ENCODE results near the gene CDK15. TPM values are rescaled to one million over a fixed set of nuclear protein-coding genes. Genes with fewer than 3 reads are reported as not detected.

CDK15 gene
- total RNA-seq, 1 experiment from 2014 or later, result not detected

DNA sequence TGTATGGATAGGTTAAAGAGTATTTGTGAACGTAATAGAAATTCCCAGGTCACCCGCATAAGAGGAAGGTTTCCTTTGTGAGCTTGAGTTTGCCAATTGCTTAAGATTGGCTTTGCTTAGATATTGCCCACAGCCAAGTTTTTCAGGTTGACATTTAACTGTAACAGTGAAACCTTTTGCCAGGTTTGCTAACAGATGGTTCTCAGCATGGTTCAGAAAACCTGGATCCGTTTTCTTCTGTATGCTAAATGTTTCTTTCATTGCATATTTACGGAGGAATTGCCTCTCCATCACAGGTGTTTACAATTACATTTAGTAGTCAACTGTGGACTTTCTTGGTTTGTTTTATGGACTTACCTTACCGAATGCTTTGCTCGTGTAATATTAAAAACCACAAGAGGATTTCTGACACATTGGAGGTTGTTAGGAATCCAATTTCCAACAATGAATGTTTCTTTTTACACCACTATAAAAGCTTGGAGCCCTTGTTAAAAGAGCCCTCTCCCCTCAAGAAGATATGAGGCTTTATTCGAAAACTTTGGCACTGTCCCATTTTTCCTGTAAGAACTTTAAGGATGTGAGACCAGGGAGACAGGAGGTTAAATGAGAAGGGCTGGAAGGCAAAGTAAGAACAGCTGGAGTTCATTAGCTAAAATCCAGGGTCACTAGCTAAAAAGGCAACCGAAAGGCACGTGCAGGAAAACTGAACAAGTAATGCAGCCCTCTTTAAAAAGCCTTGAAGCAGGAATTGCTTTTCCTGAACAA lies 7.8 kb downstream of the CDK15 start:
- CTCF ChIA-PET, result no interaction called here
- H3K4me1 ChIP-seq (replicated peaks; ENCODE audit: insufficient read depth), result no peaks in the 10 kb centered on the region
- POLR2A ChIA-PET (ENCODE audit: unreplicated experiment), result no interaction called here
- H3F3A ChIP-seq (ENCODE audit: insufficient read depth, low read depth), result no peaks in the 10 kb centered on the region
- H3K9me3 ChIP-seq (ENCODE audit: insufficient read depth, low read depth), result no peaks in the 10 kb centered on the region; the same call in 1 of the 2 replicates
- H3K9me2 ChIP-seq (ENCODE audit: insufficient read depth), result no peaks in the 10 kb centered on the region
- no peaks in the 10 kb centered on the region for H4K20me1 ChIP-seq (ENCODE audit: insufficient read depth)
- intact Hi-C loops (cut with micrococcal nuclease; ENCODE audit: unreplicated experiment), result no loop called here
- no peaks in the 10 kb centered on the region for H3K79me2 ChIP-seq (ENCODE audit: low read depth)
- no TSS peak for BruUV-seq (replicated peaks)
- no peaks in the 10 kb centered on the region for H3K27me3 ChIP-seq (ENCODE audit: insufficient read depth, low read depth)
- no peaks in the 10 kb centered on the region for H3K36me3 ChIP-seq (ENCODE audit: low read depth)
- no peak overlapping the region for H3K4me3 ChIP-seq
- no peak overlapping the region for H2AFZ ChIP-seq
- DNase-seq, result no peak
- no peak overlapping the region for H3K4me2 ChIP-seq
- H3K27ac ChIP-seq, result no peak overlapping the region
- no peak for TF ChIP-seq EZH2 (IDR thresholded peaks at IDR 0.05; ENCODE audit: low read depth)
- TF ChIP-seq, protein P1, sequence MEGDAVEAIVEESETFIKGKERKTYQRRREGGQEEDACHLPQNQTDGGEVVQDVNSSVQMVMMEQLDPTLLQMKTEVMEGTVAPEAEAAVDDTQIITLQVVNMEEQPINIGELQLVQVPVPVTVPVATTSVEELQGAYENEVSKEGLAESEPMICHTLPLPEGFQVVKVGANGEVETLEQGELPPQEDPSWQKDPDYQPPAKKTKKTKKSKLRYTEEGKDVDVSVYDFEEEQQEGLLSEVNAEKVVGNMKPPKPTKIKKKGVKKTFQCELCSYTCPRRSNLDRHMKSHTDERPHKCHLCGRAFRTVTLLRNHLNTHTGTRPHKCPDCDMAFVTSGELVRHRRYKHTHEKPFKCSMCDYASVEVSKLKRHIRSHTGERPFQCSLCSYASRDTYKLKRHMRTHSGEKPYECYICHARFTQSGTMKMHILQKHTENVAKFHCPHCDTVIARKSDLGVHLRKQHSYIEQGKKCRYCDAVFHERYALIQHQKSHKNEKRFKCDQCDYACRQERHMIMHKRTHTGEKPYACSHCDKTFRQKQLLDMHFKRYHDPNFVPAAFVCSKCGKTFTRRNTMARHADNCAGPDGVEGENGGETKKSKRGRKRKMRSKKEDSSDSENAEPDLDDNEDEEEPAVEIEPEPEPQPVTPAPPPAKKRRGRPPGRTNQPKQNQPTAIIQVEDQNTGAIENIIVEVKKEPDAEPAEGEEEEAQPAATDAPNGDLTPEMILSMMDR (conservative IDR thresholded peaks at IDR 0.05), result no peak

DNA sequence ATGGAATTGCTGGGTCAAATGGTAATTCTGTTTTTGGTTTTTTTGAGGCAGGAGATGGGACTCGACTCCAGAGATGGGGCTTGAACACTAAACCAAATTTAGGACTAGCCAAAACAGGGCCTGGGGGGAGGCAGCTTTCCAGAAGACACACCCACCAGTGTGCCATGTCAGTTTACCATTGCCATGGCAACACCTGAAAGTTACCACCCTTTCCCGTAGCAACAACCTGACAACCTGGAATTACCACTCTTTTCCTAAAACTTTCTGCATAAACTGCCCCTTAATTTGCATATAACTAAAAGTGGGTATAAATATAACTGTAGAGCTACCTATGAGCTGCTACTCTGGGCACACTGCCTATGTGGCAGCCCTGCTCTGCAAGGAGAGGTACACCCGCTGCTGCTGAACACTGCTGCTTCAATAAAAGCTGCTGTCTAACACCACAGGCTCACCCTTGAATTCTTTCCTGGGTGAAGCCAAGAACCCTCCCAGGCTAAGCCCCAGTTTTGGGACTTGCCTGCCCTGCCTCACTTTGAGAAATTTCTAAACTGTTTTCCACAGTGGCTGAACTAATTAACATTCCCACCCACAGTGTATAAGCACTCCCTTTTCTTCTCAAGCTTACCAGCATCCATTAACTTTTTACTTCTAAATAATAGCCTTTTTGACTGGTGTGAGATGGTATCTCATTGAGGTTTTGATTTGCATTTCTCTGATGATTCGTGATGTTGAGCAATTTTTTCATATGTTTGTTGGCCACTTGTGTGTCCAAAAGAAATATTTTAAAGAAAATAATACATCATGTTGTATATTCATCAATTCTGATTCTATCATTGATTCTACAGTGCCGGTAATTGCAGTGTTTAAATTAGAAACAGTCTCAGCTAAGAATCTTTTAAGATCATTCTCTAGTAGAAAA lies 10.6 kb downstream of the CDK15 start:
- TF ChIP-seq, protein P1 (conservative IDR thresholded peaks at IDR 0.05), result no peak
- TF ChIP-seq EZH2 (IDR thresholded peaks at IDR 0.05; ENCODE audit: low read depth), result no peak
- H3F3A ChIP-seq (ENCODE audit: insufficient read depth, low read depth), result no peaks in the 10 kb centered on the region
- H3K9me2 ChIP-seq (ENCODE audit: insufficient read depth), result no peaks in the 10 kb centered on the region
- H3K27ac ChIP-seq, result no peak overlapping the region
- BruUV-seq (replicated peaks), result no TSS peak
- POLR2A ChIA-PET (ENCODE audit: unreplicated experiment), result no interaction called here
- CTCF ChIA-PET, result no interaction called here
- H3K36me3 ChIP-seq (ENCODE audit: low read depth), result no peaks in the 10 kb centered on the region
- no peaks in the 10 kb centered on the region for H3K79me2 ChIP-seq (ENCODE audit: low read depth)
- no peak overlapping the region for H3K4me2 ChIP-seq
- intact Hi-C loops (cut with micrococcal nuclease; ENCODE audit: unreplicated experiment), result no loop called here
- H4K20me1 ChIP-seq (ENCODE audit: insufficient read depth), result no peaks in the 10 kb centered on the region
- no peaks in the 10 kb centered on the region for H3K4me1 ChIP-seq (replicated peaks; ENCODE audit: insufficient read depth)
- DNase-seq, result no peak
- H3K27me3 ChIP-seq (ENCODE audit: insufficient read depth, low read depth), result no peaks in the 10 kb centered on the region
- no peak overlapping the region for H3K4me3 ChIP-seq
- H3K9me3 ChIP-seq (ENCODE audit: insufficient read depth, low read depth), result no peaks in the 10 kb centered on the region; the same call in 1 of the 2 replicates
- no peak overlapping the region for H2AFZ ChIP-seq

DNA sequence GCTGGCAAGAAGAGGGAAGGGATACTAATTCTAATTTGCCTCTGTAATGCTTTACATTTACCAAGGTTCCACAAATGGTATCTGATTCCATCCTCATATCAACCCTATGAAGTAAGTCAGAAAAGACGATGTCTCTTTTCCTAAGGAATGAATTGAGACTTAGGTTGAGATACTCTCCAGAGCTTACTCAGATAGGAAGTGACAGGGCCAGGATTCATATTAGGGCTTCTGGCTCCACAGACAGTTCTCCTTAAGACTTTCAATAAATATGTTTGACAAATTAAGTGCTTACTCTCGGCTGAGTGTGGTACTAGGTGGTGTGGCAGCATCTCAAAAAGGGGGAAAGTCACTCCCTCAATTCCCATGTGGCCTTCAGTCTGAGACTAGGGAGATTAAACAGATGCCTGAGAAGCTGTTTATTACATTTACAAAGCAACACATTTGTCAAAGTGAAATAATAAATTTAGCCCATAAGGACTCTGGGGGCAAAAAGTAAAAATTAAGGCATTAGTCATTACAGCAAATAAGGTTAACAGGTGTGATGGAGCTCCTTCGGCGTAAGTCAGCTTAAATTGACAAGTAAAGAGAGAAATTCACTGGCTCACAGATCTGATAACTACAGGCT lies 14.2 kb downstream of the CDK15 start:
- Histone ChIP-seq H3K4me3 (no peak overlapping the region), H4K20me1 (ENCODE audit: insufficient read depth) (no peaks in the 10 kb centered on the region), H3K4me2 (no peak overlapping the region), H3K79me2 (ENCODE audit: low read depth) (no peaks in the 10 kb centered on the region), H3K4me1 (replicated peaks; ENCODE audit: insufficient read depth) (no peaks in the 10 kb centered on the region), H3K27ac (no peak overlapping the region), H3K36me3 (ENCODE audit: low read depth) (no peaks in the 10 kb centered on the region), H3F3A (ENCODE audit: insufficient read depth, low read depth) (no peaks in the 10 kb centered on the region), H3K27me3 (ENCODE audit: insufficient read depth, low read depth) (no peaks in the 10 kb centered on the region), H2AFZ (no peak overlapping the region), H3K9me2 (ENCODE audit: insufficient read depth) (no peaks in the 10 kb centered on the region), H3K9me3 (ENCODE audit: insufficient read depth, low read depth) (no peaks in the 10 kb centered on the region)
- ChIA-PET CTCF (no interaction called here), POLR2A (ENCODE audit: unreplicated experiment) (no interaction called here)
- TF ChIP-seq EZH2 (IDR thresholded peaks at IDR 0.05; ENCODE audit: low read depth), result no peak
- TF ChIP-seq, protein P1 (conservative IDR thresholded peaks at IDR 0.05), result no peak
- BruUV-seq (replicated peaks), result no TSS peak
- no peak for DNase-seq
- intact Hi-C loops (cut with micrococcal nuclease; ENCODE audit: unreplicated experiment), result no loop called here

Data from PC-9 (cell line).